ENCODE measurements around the gene TAS2R8. TPM values are rescaled to one million over a fixed set of nuclear protein-coding genes. Genes with fewer than 3 reads are reported as not detected.

Gene TAS2R8
- total and polyA plus RNA-seq, 10 of the 15 experiments (the other 5 are each of a cell fraction or from before 2014, with no cell fraction given), result not detected

- CTCF ChIA-PET, result no interaction called here
- Histone ChIP-seq H3K4me2 (ENCODE audit: control insufficient read depth, insufficient read depth) (no peak within 1 kb of the TSS), H2AFZ (ENCODE audit: control insufficient read depth, low read depth, low read length) (no peak within 1 kb of the TSS), H3K9me3 (replicated peaks; ENCODE audit: control insufficient read depth, insufficient read depth, low read length) (no peaks in the 10 kb centered on the region), H3K27me3 (replicated peaks in 1 of 2; ENCODE audit: control insufficient read depth in 2 of 2, insufficient read depth in 2 of 2, low read length in 1 of 2) (no peaks in the 10 kb centered on the region), H4K20me1 (ENCODE audit: control insufficient read depth, insufficient read depth) (no peaks in the 10 kb centered on the region), H3K79me2 (ENCODE audit: control insufficient read depth, insufficient read depth, low read length) (no peaks in the 10 kb centered on the region), H3K4me3 (no peak within 1 kb of the TSS), H3K27ac (ENCODE audit: control insufficient read depth, insufficient read depth) (no peak within 1 kb of the TSS), H3K9ac (ENCODE audit: control insufficient read depth, insufficient read depth, low read length) (no peak within 1 kb of the TSS), H3K36me3 (ENCODE audit: control insufficient read depth in 2 of 2, insufficient read depth in 2 of 2, low read length in 1 of 2) (peaks cover 0 to 2% of the 10 kb centered on the region in 2 experiments; a peak in 2 of 4 replicates), H3K4me1 (ENCODE audit: control insufficient read depth, insufficient read depth, low read length) (no peaks in the 10 kb centered on the region)
- DNase-seq (ENCODE audit: low read depth, low spot score) (no peak), ATAC-seq (no peak), FAIRE-seq (no peak)
- intact Hi-C loops (cut with micrococcal nuclease; ENCODE audit: unreplicated experiment) (no loop called here), in situ Hi-C loops (cut with MboI) (no loop called here)
- no TSS peak for BruUV-seq (replicated peaks)
- SMC1A ChIA-PET (ENCODE audit: uncharacterized antibody, unreplicated experiment), result no interaction called here
- POLR2A ChIA-PET, result no interaction called here
- RAD21 ChIA-PET (ENCODE audit: unreplicated experiment), result no interaction called here
- 91% methylated on average over 4 of the region's 4 CpGs for WGBS (ENCODE audit: insufficient coverage, insufficient replicate concordance, low lambda C conversion rate, missing lambda C conversion rate)
- TF ChIP-seq TBL1XR1 (IDR thresholded peaks at IDR 0.05; ENCODE audit: low read depth, low read length) (no peak), IRF3 (IDR thresholded peaks at IDR 0.05) (no peak), IKZF2 (IDR thresholded peaks at IDR 0.05) (no peak), NFYB (IDR thresholded peaks at IDR 0.05; ENCODE audit: insufficient read depth, low read depth, low read length) (no peak), TCF12 (IDR thresholded peaks at IDR 0.05; ENCODE audit: low read depth, low read length) (no peak), SUPT20H (IDR thresholded peaks at IDR 0.05; ENCODE audit: borderline replicate concordance, control insufficient read depth, low read depth, low read length) (no peak), GATAD2B (conservative IDR thresholded peaks at IDR 0.05; ENCODE audit: low read depth) (no peak), NRF1 (conservative IDR thresholded peaks at IDR 0.05; ENCODE audit: low read depth, low read length) (no peak)
- TF ChIP-seq, protein P1, sequence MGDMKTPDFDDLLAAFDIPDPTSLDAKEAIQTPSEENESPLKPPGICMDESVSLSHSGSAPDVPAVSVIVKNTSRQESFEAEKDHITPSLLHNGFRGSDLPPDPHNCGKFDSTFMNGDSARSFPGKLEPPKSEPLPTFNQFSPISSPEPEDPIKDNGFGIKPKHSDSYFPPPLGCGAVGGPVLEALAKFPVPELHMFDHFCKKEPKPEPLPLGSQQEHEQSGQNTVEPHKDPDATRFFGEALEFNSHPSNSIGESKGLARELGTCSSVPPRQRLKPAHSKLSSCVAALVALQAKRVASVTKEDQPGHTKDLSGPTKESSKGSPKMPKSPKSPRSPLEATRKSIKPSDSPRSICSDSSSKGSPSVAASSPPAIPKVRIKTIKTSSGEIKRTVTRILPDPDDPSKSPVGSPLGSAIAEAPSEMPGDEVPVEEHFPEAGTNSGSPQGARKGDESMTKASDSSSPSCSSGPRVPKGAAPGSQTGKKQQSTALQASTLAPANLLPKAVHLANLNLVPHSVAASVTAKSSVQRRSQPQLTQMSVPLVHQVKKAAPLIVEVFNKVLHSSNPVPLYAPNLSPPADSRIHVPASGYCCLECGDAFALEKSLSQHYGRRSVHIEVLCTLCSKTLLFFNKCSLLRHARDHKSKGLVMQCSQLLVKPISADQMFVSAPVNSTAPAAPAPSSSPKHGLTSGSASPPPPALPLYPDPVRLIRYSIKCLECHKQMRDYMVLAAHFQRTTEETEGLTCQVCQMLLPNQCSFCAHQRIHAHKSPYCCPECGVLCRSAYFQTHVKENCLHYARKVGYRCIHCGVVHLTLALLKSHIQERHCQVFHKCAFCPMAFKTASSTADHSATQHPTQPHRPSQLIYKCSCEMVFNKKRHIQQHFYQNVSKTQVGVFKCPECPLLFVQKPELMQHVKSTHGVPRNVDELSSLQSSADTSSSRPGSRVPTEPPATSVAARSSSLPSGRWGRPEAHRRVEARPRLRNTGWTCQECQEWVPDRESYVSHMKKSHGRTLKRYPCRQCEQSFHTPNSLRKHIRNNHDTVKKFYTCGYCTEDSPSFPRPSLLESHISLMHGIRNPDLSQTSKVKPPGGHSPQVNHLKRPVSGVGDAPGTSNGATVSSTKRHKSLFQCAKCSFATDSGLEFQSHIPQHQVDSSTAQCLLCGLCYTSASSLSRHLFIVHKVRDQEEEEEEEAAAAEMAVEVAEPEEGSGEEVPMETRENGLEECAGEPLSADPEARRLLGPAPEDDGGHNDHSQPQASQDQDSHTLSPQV (IDR thresholded peaks at IDR 0.05), result no peak
- TF ChIP-seq, protein P2, sequence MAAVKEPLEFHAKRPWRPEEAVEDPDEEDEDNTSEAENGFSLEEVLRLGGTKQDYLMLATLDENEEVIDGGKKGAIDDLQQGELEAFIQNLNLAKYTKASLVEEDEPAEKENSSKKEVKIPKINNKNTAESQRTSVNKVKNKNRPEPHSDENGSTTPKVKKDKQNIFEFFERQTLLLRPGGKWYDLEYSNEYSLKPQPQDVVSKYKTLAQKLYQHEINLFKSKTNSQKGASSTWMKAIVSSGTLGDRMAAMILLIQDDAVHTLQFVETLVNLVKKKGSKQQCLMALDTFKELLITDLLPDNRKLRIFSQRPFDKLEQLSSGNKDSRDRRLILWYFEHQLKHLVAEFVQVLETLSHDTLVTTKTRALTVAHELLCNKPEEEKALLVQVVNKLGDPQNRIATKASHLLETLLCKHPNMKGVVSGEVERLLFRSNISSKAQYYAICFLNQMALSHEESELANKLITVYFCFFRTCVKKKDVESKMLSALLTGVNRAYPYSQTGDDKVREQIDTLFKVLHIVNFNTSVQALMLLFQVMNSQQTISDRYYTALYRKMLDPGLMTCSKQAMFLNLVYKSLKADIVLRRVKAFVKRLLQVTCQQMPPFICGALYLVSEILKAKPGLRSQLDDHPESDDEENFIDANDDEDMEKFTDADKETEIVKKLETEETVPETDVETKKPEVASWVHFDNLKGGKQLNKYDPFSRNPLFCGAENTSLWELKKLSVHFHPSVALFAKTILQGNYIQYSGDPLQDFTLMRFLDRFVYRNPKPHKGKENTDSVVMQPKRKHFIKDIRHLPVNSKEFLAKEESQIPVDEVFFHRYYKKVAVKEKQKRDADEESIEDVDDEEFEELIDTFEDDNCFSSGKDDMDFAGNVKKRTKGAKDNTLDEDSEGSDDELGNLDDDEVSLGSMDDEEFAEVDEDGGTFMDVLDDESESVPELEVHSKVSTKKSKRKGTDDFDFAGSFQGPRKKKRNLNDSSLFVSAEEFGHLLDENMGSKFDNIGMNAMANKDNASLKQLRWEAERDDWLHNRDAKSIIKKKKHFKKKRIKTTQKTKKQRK (IDR thresholded peaks at IDR 0.05; ENCODE audit: low read depth, low read length), result no peak
- TF ChIP-seq, protein P3, sequence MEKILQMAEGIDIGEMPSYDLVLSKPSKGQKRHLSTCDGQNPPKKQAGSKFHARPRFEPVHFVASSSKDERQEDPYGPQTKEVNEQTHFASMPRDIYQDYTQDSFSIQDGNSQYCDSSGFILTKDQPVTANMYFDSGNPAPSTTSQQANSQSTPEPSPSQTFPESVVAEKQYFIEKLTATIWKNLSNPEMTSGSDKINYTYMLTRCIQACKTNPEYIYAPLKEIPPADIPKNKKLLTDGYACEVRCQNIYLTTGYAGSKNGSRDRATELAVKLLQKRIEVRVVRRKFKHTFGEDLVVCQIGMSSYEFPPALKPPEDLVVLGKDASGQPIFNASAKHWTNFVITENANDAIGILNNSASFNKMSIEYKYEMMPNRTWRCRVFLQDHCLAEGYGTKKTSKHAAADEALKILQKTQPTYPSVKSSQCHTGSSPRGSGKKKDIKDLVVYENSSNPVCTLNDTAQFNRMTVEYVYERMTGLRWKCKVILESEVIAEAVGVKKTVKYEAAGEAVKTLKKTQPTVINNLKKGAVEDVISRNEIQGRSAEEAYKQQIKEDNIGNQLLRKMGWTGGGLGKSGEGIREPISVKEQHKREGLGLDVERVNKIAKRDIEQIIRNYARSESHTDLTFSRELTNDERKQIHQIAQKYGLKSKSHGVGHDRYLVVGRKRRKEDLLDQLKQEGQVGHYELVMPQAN (conservative IDR thresholded peaks at IDR 0.05), result no peak
- TF ChIP-seq, protein P4, sequence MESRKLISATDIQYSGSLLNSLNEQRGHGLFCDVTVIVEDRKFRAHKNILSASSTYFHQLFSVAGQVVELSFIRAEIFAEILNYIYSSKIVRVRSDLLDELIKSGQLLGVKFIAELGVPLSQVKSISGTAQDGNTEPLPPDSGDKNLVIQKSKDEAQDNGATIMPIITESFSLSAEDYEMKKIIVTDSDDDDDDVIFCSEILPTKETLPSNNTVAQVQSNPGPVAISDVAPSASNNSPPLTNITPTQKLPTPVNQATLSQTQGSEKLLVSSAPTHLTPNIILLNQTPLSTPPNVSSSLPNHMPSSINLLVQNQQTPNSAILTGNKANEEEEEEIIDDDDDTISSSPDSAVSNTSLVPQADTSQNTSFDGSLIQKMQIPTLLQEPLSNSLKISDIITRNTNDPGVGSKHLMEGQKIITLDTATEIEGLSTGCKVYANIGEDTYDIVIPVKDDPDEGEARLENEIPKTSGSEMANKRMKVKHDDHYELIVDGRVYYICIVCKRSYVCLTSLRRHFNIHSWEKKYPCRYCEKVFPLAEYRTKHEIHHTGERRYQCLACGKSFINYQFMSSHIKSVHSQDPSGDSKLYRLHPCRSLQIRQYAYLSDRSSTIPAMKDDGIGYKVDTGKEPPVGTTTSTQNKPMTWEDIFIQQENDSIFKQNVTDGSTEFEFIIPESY (IDR thresholded peaks at IDR 0.05), result no peak
Observed at GRCh38 chr12:10849425-10849878, 42.4 kb upstream of the TAS2R8 start, which contains the start of gene PRR4. PRR4 (minus strand) TSS chr12:10849475; CDS start chr12:10849437, 38 bp downstream.
